OCI-LY3 (cell line): Measurements from ENCODE around the gene HS6ST2.

ENCODE experiments used
- CTCF ChIP-seq: fragments of 200-600, 300-600 bp; sonication (generic); IDR thresholded peaks from 2 replicates; pipeline ENCODE4 v1.5.1; 2014; ENCODE audit warnings: antibody characterized with exemption, low read length, low read depth
- EZH2phosphoT487 ChIP-seq: fragments of 200-600 bp; shearing (Covaris generic); IDR thresholded peaks from 2 replicates; pipeline ENCODE4 v1.6.1; 2018; ENCODE audit warnings: antibody characterized with exemption, mixed run types, low read depth

DNA sequence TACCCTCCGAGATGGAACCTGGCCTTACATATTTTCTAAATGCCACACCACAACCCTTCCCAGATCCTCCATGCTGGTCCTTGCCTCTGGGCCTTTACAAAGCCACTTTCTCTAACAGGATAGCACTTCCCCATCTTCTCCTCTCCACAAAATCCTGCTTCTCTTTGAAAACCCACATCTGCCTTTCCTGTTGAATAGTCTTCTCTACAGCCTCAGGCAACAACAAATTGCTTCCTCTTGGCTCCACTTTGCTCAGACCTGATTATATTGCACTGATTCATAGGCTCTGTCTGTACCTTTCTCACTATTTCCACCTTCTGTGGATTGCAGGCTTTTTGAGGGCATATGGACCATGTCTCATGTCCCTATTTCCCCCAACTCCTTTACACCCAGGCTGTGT lies 265.9 kb downstream of the HS6ST2 start:
- no peak for TF ChIP-seq CTCF
- no peak for TF ChIP-seq EZH2phosphoT487
